Sigmoid colon (tissue), 7 donors: ENCODE results near the gene TXNRD2. TPM values are rescaled to one million over a fixed set of nuclear protein-coding genes. Genes with fewer than 3 reads are reported as not detected.

Experiments used
- DNase-seq: peaks from one replicate; pipeline ENCODE4 v3.0.0-alpha.2; 2019
- H3K27ac ChIP-seq, 4 donors: fragments of 200-600 bp; sonication (generic); one replicate each; pipeline ENCODE4 v1.5.1; 2016 to 2019; ENCODE audit warnings: mild to moderate bottlenecking in 1 of 4
- H3K27me3 ChIP-seq, 3 donors: fragments of 200-600 bp; sonication (generic); one replicate each; pipeline ENCODE4 v1.5.1; 2019; ENCODE audit warnings: mild to moderate bottlenecking in 1 of 3
- H3K36me3 ChIP-seq, 4 donors: fragments of 200-600 bp; sonication (generic); one replicate each; pipeline ENCODE4 v1.5.1; 2016 to 2019
- H3K4me1 ChIP-seq, 4 donors: fragments of 200-600 bp; sonication (generic); one replicate each; pipeline ENCODE4 v1.5.1; 2017 to 2019
- H3K4me3 ChIP-seq, 4 donors: fragments of 200-600 bp; sonication (generic); one replicate each; pipeline ENCODE4 v1.5.1; 2017 to 2019; ENCODE audit warnings: mild to moderate bottlenecking in 2 of 4, moderate library complexity in 1 of 4
- H3K9me3 ChIP-seq, 4 donors: fragments of 200-600 bp in 3 of 4; sonication (generic) in 3 of 4; one replicate each; pipeline versions ENCODE4 v1.5.1 to v1.6.1; 2013 to 2019
- EP300 ChIP-seq, 4 donors: sonication (generic); formaldehyde crosslinking; IDR thresholded peaks; one replicate each; pipeline ENCODE4 v1.6.1; 2017; ENCODE audit warnings: antibody characterized with exemption in 4 of 4
- POLR2A ChIP-seq, 2 donors: fragments of 450-650 bp; IDR thresholded peaks; one replicate each; pipeline ENCODE4 v1.6.1; 2016; ENCODE audit warnings: antibody characterized with exemption in 2 of 2, mild to moderate bottlenecking in 2 of 2, moderate library complexity in 2 of 2
- POLR2AphosphoS5 ChIP-seq, 4 donors: sonication (generic); formaldehyde crosslinking; IDR thresholded peaks; one replicate each; pipeline ENCODE4 v1.6.1; 2017; ENCODE audit warnings: antibody characterized with exemption in 4 of 4
- WGBS, 2 donors: extraction: QIAGEN DNeasy Blood & Tissue Kit; methylation state at CpG; one replicate each; pipeline ENCODE4 v1.1.7; 2013; 5-methylcytosine and 5-hydroxymethylcytosine counted together
- intact Hi-C: fragments of 100-400 bp; cut with DNase I; formaldehyde crosslinking; loops from one replicate; pipeline ENCODE4 v1.15.1; 2023
- polyA plus RNA-seq, 3 donors: library from polyadenylated mRNA; stranded (reverse); fragments of 200-250 nt; gene quantifications; one replicate each; pipeline ENCODE4 v1.2.3, GENCODE V29; 2013
- total RNA-seq, 4 donors: library from RNA; depleted of rRNA; stranded (reverse); fragments of >200 nt; gene quantifications; one replicate each; pipeline ENCODE4 v1.1.0, GENCODE V29; 2016
- TF ChIP-seq, protein P1 (sequence below), 4 experiments: fragments of 450-650 bp in 3 of 4; fragments of 200-600 bp in 1 of 4; IDR thresholded peaks; one replicate each; pipeline ENCODE4 v1.5.1; 2016 to 2019; ENCODE audit warnings: antibody characterized with exemption in 4 of 4, mild to moderate bottlenecking in 3 of 4, moderate library complexity in 2 of 4
- donor health status: healthy with polysubstance abuse.
- donor health status: Bipolar disorder and iron deficiency.
- donor health status: healthy.

Gene TXNRD2
- total and polyA plus RNA-seq, 7 donors, result 13.2 to 29.6 (median 18.3) TPM

GRCh38 chr22:19972652-19973550, 31.3 kb upstream of the TXNRD2 start:
- Histone ChIP-seq H3K9me3 (no peaks in the 10 kb centered on the region), H3K4me3 (no peak overlapping the region), H3K36me3 (peaks cover 4 to 54% (median 6%) of the 10 kb centered on the region in 4 donors), H3K4me1 (peaks cover 0 to 22% (median 16%) of the 10 kb centered on the region in 4 donors), H3K27me3 (no peaks in the 10 kb centered on the region), H3K27ac (no peak overlapping the region)
- no peak for DNase-seq
- WGBS, 2 donors, result 93 to 94% methylated on average over 50 of the region's 50 CpGs
- intact Hi-C loops, result loop anchor here (10.0 kb wide), 1 partner anchor 112 kb away; the partner anchor contains the start of gene DGCR8
- TF ChIP-seq, protein P1, sequence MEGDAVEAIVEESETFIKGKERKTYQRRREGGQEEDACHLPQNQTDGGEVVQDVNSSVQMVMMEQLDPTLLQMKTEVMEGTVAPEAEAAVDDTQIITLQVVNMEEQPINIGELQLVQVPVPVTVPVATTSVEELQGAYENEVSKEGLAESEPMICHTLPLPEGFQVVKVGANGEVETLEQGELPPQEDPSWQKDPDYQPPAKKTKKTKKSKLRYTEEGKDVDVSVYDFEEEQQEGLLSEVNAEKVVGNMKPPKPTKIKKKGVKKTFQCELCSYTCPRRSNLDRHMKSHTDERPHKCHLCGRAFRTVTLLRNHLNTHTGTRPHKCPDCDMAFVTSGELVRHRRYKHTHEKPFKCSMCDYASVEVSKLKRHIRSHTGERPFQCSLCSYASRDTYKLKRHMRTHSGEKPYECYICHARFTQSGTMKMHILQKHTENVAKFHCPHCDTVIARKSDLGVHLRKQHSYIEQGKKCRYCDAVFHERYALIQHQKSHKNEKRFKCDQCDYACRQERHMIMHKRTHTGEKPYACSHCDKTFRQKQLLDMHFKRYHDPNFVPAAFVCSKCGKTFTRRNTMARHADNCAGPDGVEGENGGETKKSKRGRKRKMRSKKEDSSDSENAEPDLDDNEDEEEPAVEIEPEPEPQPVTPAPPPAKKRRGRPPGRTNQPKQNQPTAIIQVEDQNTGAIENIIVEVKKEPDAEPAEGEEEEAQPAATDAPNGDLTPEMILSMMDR (IDR thresholded peaks at IDR 0.05), result no peak
- no peak for TF ChIP-seq EP300 (IDR thresholded peaks at IDR 0.05)
- TF ChIP-seq POLR2A (IDR thresholded peaks at IDR 0.05), result no peak
- TF ChIP-seq POLR2AphosphoS5 (IDR thresholded peaks at IDR 0.05), result no peak

DNA sequence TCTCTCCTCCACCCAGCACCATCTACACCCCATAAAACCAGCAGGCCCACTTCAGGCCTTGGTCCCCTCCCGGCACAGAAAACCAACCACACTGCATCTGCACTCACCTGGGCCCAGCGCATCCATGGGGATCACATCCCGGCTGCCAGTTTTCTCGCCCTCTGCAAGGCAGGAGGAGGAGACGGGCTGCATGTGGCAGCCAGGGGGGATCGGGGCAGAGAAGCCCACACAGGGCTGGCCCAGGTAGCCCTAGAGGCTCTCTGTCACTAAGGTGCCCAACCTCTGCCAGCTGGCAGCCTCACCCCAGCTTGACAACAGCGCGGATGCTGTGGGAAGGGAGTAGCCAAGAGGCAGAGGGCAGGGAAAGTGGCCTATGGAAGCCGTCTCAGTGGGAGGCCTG, 30.6 kb upstream of the TXNRD2 start:
- H3K36me3 ChIP-seq, result peaks cover 6 to 57% (median 9%) of the 10 kb centered on the region in 4 donors
- no peak for DNase-seq
- H3K27me3 ChIP-seq, result no peaks in the 10 kb centered on the region
- TF ChIP-seq POLR2A (IDR thresholded peaks at IDR 0.05) (no peak), EP300 (IDR thresholded peaks at IDR 0.05) (no peak), POLR2AphosphoS5 (IDR thresholded peaks at IDR 0.05) (no peak)
- TF ChIP-seq, protein P1 (IDR thresholded peaks at IDR 0.05), result no peak
- no peaks in the 10 kb centered on the region for H3K9me3 ChIP-seq
- intact Hi-C loops, result loop anchor here (10.0 kb wide), 1 partner anchor 113 kb away; the partner anchor contains the start of gene DGCR8
- 95% methylated on average over 9 of the region's 9 CpGs for WGBS, 2 donors
- H3K4me1 ChIP-seq, result peaks cover 0 to 22% (median 16%) of the 10 kb centered on the region in 4 donors
- H3K27ac ChIP-seq, result no peak overlapping the region
- H3K4me3 ChIP-seq, result no peak overlapping the region

- Histone ChIP-seq H3K4me3 (no peak overlapping the region), H3K27me3 (no peaks in the 10 kb centered on the region), H3K36me3 (peaks cover 6 to 62% (median 12%) of the 10 kb centered on the region in 4 donors), H3K27ac (peak overlapping the region in 1 of 4 donors; percentile 50), H3K4me1 (peaks cover 0 to 22% (median 16%) of the 10 kb centered on the region in 4 donors), H3K9me3 (no peaks in the 10 kb centered on the region)
- intact Hi-C loops, result loop anchor here (10.0 kb wide), 1 partner anchor 113 kb away; the partner anchor contains the start of gene DGCR8
- TF ChIP-seq EP300 (IDR thresholded peaks at IDR 0.05) (no peak), POLR2AphosphoS5 (IDR thresholded peaks at IDR 0.05) (peak in 1 of 4 donors; percentile 5)
- no peak for DNase-seq
- WGBS, 2 donors, result 72 to 76% methylated on average over 28 of the region's 28 CpGs
Measured at GRCh38 chr22:19971276-19972124, 29.9 kb upstream of the TXNRD2 start.

GRCh38 chr22:19970479-19971275, 29.1 kb upstream of the TXNRD2 start:
- DNase-seq, result peak; percentile 83
- peaks cover 0 to 19% (median 16%) of the 10 kb centered on the region in 4 donors for H3K4me1 ChIP-seq
- H3K4me3 ChIP-seq, result no peak overlapping the region
- peaks cover 6 to 66% (median 12%) of the 10 kb centered on the region in 4 donors for H3K36me3 ChIP-seq
- TF ChIP-seq POLR2A (IDR thresholded peaks at IDR 0.05) (no peak), EP300 (IDR thresholded peaks at IDR 0.05) (no peak), POLR2AphosphoS5 (IDR thresholded peaks at IDR 0.05) (peak in 1 of 4 donors; percentile 31)
- TF ChIP-seq, protein P1 (IDR thresholded peaks at IDR 0.05), result peak; percentile 85 to 98 (median 88)
- peak overlapping the region; percentile 4 to 50 (median 30) for H3K27ac ChIP-seq
- no peaks in the 10 kb centered on the region for H3K27me3 ChIP-seq
- 48 to 59% methylated on average over 25 of the region's 25 CpGs for WGBS, 2 donors
- intact Hi-C loops, result loop anchor here (1.0 to 10.0 kb wide), 2 partner anchors 43 to 114 kb away; partner anchors contain the start of gene DGCR8
- no peaks in the 10 kb centered on the region for H3K9me3 ChIP-seq
